ENCODE data around the gene NPIPA8. TPM values are rescaled to one million over a fixed set of nuclear protein-coding genes. Genes with fewer than 3 reads are reported as not detected.
"Not testable (repeated sequence)": the region's sequence is repeated elsewhere in the genome, so short reads cannot be mapped to it uniquely, and the experiment has no call there.

NPIPA8 gene
- total RNA-seq, 2 experiments from 2014 or later: 7.4 to 18.5 TPM

DNA sequence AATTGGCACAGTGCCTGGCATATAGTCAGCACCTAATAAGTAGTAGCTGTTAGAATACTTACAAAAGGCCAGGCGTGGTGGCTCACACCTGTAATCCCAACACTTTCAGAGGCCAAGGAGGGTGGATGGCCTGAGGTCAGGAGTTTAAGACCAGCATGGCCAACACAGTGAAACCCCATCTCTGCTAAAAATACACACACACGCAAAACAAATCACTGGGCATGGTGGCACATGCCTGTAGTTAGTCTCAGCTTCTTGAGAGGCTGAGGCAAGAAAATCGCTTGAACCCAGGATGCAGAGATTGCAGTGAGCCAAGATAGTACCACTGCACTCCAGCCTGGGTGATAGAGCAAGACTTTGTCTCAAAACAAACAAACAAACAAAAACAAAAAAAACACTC, 29.3 kb downstream of the NPIPA8 start:
- intact Hi-C loops (cut with micrococcal nuclease; ENCODE audit: unreplicated experiment); DNase-seq (ENCODE audit: low spot score); CTCF ChIA-PET (ENCODE audit: unreplicated experiment); H3K36me3 ChIP-seq (ENCODE audit: insufficient read depth, low read length); H3K4me1 ChIP-seq (ENCODE audit: insufficient read depth, low read length, poor library complexity, severe bottlenecking); H3K4me2 ChIP-seq (ENCODE audit: low read length); H3K9me2 ChIP-seq (ENCODE audit: insufficient read depth, low read length); H3K79me2 ChIP-seq (ENCODE audit: insufficient read depth, low read depth, low read length); H4K20me1 ChIP-seq (ENCODE audit: insufficient read depth, low read length); POLR2A ChIA-PET; BruUV-seq (replicated peaks); H3K27ac ChIP-seq (ENCODE audit: low read depth, low read length, poor library complexity, severe bottlenecking); H3K4me3 ChIP-seq (ENCODE audit: low read depth, low read length, poor library complexity, severe bottlenecking); H2AFZ ChIP-seq (ENCODE audit: low read length); H3K9me3 ChIP-seq (ENCODE audit: low read length): not testable (repeated sequence)

DNA sequence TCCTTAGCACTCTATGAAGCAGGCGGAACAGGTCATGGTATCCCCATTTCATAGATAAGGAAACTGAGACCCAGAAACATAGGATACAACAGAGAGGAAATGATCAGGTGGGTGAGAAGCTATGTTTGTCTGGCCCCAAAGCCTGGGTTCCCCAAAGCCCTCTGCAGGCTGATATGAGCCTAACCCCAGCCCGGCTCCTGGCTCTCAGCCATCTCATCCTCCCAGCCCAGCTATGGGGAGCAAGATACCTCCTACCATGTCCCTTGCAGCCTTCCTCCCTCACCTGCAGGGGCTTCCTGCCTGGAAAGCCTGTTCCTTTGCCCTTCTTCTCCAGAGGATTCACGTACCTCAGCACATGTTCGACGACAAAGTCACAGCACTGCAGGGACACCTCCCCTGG, 30.5 kb downstream of the NPIPA8 start:
- H3K9me2 ChIP-seq (ENCODE audit: insufficient read depth, low read length); H3K4me3 ChIP-seq (ENCODE audit: low read depth, low read length, poor library complexity, severe bottlenecking); BruUV-seq (replicated peaks); DNase-seq (ENCODE audit: low spot score); H4K20me1 ChIP-seq (ENCODE audit: insufficient read depth, low read length); H3K4me1 ChIP-seq (ENCODE audit: insufficient read depth, low read length, poor library complexity, severe bottlenecking); H3K36me3 ChIP-seq (ENCODE audit: insufficient read depth, low read length); H3K27ac ChIP-seq (ENCODE audit: low read depth, low read length, poor library complexity, severe bottlenecking); CTCF ChIA-PET (ENCODE audit: unreplicated experiment); H3K79me2 ChIP-seq (ENCODE audit: insufficient read depth, low read depth, low read length); intact Hi-C loops (cut with micrococcal nuclease; ENCODE audit: unreplicated experiment); H3K9me3 ChIP-seq (ENCODE audit: low read length); POLR2A ChIA-PET; H2AFZ ChIP-seq (ENCODE audit: low read length); H3K4me2 ChIP-seq (ENCODE audit: low read length): not testable (repeated sequence)

DNA sequence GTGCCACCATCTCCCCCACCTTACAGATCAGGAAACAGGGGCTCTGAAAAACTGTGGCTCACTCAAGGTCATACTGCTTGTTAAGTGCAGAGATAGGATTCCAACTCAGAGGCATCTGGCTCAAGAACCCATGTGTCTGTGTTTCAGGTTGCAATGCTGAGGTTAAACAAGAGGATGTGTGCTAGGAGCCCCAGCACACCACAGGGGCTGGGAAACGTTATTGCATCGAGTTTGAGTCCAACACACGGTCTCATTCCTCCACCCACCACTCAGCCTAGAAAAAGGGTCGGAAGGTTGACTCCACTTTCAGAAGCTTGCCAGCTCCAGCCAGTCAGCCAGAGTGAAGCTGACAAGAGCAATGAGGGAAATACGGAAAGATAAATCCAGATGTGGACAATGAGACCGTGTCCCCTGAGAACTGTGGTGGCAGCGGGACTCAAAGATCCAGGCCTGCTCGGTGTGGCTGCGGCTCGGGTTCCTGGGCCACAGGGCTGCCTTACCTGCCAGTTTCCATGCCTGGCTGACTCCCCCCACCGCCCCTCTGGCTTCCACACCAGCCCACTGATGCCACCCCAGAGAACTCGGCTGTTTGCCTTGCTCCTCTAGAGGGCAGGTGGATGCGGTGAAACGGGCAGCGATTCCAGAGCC, 33.4 kb downstream of the NPIPA8 start:
- CTCF ChIA-PET (ENCODE audit: unreplicated experiment); H2AFZ ChIP-seq (ENCODE audit: low read length); H4K20me1 ChIP-seq (ENCODE audit: insufficient read depth, low read length); H3K79me2 ChIP-seq (ENCODE audit: insufficient read depth, low read depth, low read length); POLR2A ChIA-PET; H3K27ac ChIP-seq (ENCODE audit: low read depth, low read length, poor library complexity, severe bottlenecking); H3K9me3 ChIP-seq (ENCODE audit: low read length); H3K4me2 ChIP-seq (ENCODE audit: low read length); H3K9me2 ChIP-seq (ENCODE audit: insufficient read depth, low read length); DNase-seq (ENCODE audit: low spot score); H3K36me3 ChIP-seq (ENCODE audit: insufficient read depth, low read length); intact Hi-C loops (cut with micrococcal nuclease; ENCODE audit: unreplicated experiment); H3K4me1 ChIP-seq (ENCODE audit: insufficient read depth, low read length, poor library complexity, severe bottlenecking); H3K4me3 ChIP-seq (ENCODE audit: low read depth, low read length, poor library complexity, severe bottlenecking); BruUV-seq (replicated peaks): not testable (repeated sequence)

DNA sequence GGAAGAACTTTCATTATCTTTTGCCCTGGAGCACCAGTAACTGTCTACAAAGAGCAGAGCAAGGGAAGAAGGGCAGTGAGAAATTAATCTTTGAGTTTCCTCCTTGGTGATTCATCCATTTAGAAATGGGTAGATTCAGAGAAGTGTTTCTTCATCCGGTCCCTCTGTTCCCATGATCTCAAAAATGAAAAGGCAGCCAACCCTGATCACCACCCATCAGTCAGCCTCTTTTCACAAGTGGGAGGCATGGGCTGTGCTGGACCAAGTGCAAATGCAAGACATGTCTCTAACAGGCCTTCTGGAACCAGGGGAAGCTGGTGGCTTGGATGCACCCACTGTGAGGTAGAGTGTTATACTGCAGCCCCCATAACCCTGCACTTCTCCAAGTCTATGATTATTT, 38.8 kb downstream of the NPIPA8 start:
- POLR2A ChIA-PET; H3K4me1 ChIP-seq (ENCODE audit: insufficient read depth, low read length, poor library complexity, severe bottlenecking); CTCF ChIA-PET (ENCODE audit: unreplicated experiment); H2AFZ ChIP-seq (ENCODE audit: low read length); H3K9me2 ChIP-seq (ENCODE audit: insufficient read depth, low read length); BruUV-seq (replicated peaks); H4K20me1 ChIP-seq (ENCODE audit: insufficient read depth, low read length); DNase-seq (ENCODE audit: low spot score); H3K4me3 ChIP-seq (ENCODE audit: low read depth, low read length, poor library complexity, severe bottlenecking); H3K27ac ChIP-seq (ENCODE audit: low read depth, low read length, poor library complexity, severe bottlenecking); H3K79me2 ChIP-seq (ENCODE audit: insufficient read depth, low read depth, low read length); H3K36me3 ChIP-seq (ENCODE audit: insufficient read depth, low read length); H3K4me2 ChIP-seq (ENCODE audit: low read length); H3K9me3 ChIP-seq (ENCODE audit: low read length); intact Hi-C loops (cut with micrococcal nuclease; ENCODE audit: unreplicated experiment): not testable (repeated sequence)

DNA sequence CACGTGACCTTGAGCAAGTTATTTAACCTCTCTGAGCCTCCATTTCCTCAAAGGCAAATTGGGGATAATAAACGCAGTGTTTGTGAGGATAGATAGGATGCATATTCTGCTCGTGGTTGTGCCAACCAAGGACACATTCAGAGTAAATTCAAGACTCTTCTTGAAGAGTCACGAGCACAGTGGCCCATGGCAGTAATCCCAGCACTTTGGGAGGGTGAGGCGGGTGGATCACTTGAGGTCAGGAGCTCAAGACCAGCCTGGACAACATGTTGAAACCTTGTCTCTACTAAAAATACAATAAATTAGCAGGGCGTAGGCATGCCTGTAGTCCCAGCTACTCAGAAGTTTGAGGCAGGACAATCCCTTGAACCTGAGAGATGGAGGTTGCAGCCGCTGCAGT, 39.6 kb downstream of the NPIPA8 start:
- H3K4me3 ChIP-seq (ENCODE audit: low read depth, low read length, poor library complexity, severe bottlenecking); H4K20me1 ChIP-seq (ENCODE audit: insufficient read depth, low read length); H3K4me2 ChIP-seq (ENCODE audit: low read length); H3K9me3 ChIP-seq (ENCODE audit: low read length); POLR2A ChIA-PET; H2AFZ ChIP-seq (ENCODE audit: low read length); DNase-seq (ENCODE audit: low spot score); H3K79me2 ChIP-seq (ENCODE audit: insufficient read depth, low read depth, low read length); CTCF ChIA-PET (ENCODE audit: unreplicated experiment); H3K36me3 ChIP-seq (ENCODE audit: insufficient read depth, low read length); BruUV-seq (replicated peaks); H3K27ac ChIP-seq (ENCODE audit: low read depth, low read length, poor library complexity, severe bottlenecking); intact Hi-C loops (cut with micrococcal nuclease; ENCODE audit: unreplicated experiment); H3K9me2 ChIP-seq (ENCODE audit: insufficient read depth, low read length); H3K4me1 ChIP-seq (ENCODE audit: insufficient read depth, low read length, poor library complexity, severe bottlenecking): not testable (repeated sequence)

DNA sequence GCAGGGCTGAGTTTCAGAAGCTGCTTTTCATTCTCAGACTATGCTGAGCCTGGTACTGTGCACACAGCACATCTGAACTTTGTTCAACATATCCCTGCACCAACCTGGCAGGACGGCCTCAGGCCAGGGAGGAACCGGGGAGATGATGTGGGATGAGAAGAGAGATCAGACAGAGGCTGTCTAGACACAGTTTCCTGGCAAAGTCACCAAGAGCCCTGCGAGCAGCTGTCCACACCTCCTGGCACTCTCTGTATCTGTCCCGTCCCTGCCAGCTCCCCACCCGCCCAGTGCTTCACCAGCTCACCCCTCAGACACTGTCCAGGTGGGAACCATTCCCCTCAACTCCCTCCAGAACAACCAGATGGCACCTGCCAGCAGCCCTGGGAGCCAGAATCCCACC, 42.2 kb downstream of the NPIPA8 start:
- POLR2A ChIA-PET; H4K20me1 ChIP-seq (ENCODE audit: insufficient read depth, low read length); H3K36me3 ChIP-seq (ENCODE audit: insufficient read depth, low read length); CTCF ChIA-PET (ENCODE audit: unreplicated experiment); BruUV-seq (replicated peaks); H3K4me1 ChIP-seq (ENCODE audit: insufficient read depth, low read length, poor library complexity, severe bottlenecking); H3K27ac ChIP-seq (ENCODE audit: low read depth, low read length, poor library complexity, severe bottlenecking); H3K4me2 ChIP-seq (ENCODE audit: low read length); H2AFZ ChIP-seq (ENCODE audit: low read length); H3K79me2 ChIP-seq (ENCODE audit: insufficient read depth, low read depth, low read length); H3K4me3 ChIP-seq (ENCODE audit: low read depth, low read length, poor library complexity, severe bottlenecking); DNase-seq (ENCODE audit: low spot score); intact Hi-C loops (cut with micrococcal nuclease; ENCODE audit: unreplicated experiment); H3K9me2 ChIP-seq (ENCODE audit: insufficient read depth, low read length); H3K9me3 ChIP-seq (ENCODE audit: low read length): not testable (repeated sequence)

All from OCI-LY7 (cell line).